Measurements from ENCODE around the gene KRT77.

- TF ChIP-seq CTCF (IDR thresholded peaks at IDR 0.05) (no peak), POLR2A (IDR thresholded peaks at IDR 0.05) (no peak)
Observed at GRCh38 chr12:52677126-52677525, 26.2 kb downstream of the KRT77 start.
